Measurements from ENCODE around the gene AASS. TPM values are rescaled to one million over a fixed set of nuclear protein-coding genes. Genes with fewer than 3 reads are reported as not detected.

Gene AASS
- total RNA-seq, 1 experiment from 2014 or later: 38.8 TPM

DNA sequence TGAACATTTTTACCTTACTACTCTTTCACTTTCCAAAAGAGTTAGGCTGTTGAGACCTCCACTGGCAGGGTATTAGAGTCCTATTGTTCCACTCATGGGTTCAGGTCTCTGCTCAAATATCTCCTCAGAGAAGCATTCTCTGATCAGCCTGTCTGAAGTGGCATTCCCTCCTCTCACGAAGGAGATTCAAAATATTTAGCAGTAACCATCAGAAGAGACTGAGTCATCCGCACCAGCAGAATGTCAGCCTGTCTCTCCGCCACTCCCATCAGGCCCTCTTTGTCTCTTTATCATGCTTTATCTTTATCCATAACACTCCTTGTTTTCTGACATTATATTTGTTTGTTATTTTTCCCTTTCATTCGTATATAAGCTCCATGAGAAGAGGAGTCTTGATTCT, 79.1 kb downstream of the AASS start:
- no peak overlapping the region for H3K27ac ChIP-seq (ENCODE audit: low read depth, low read length, poor library complexity, severe bottlenecking)
- no peaks in the 10 kb centered on the region for H3K27me3 ChIP-seq (replicated peaks; ENCODE audit: insufficient read depth, low read depth, low read length, poor library complexity)
- TF ChIP-seq, protein P1, sequence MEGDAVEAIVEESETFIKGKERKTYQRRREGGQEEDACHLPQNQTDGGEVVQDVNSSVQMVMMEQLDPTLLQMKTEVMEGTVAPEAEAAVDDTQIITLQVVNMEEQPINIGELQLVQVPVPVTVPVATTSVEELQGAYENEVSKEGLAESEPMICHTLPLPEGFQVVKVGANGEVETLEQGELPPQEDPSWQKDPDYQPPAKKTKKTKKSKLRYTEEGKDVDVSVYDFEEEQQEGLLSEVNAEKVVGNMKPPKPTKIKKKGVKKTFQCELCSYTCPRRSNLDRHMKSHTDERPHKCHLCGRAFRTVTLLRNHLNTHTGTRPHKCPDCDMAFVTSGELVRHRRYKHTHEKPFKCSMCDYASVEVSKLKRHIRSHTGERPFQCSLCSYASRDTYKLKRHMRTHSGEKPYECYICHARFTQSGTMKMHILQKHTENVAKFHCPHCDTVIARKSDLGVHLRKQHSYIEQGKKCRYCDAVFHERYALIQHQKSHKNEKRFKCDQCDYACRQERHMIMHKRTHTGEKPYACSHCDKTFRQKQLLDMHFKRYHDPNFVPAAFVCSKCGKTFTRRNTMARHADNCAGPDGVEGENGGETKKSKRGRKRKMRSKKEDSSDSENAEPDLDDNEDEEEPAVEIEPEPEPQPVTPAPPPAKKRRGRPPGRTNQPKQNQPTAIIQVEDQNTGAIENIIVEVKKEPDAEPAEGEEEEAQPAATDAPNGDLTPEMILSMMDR (conservative IDR thresholded peaks at IDR 0.05; ENCODE audit: low read depth, low read length): no peak
- TF ChIP-seq EZH2 (IDR thresholded peaks at IDR 0.05; ENCODE audit: borderline replicate concordance, low read depth, low read length, poor library complexity, severe bottlenecking): no peak
- BruUV-seq (replicated peaks): no TSS peak
- DNase-seq (ENCODE audit: low spot score): no peak
- CTCF ChIA-PET: interaction anchor here (0.7 kb wide), 1 partner anchor 28 kb away, joined by 9 read pairs; no protein-coding TSS in a partner anchor
- H3K36me3 ChIP-seq (ENCODE audit: insufficient read depth, low read length, poor library complexity, severe bottlenecking): no peaks in the 10 kb centered on the region
- no peak overlapping the region for H3K4me3 ChIP-seq (ENCODE audit: low read depth, low read length, poor library complexity, severe bottlenecking)
- intact Hi-C loops (cut with micrococcal nuclease; ENCODE audit: unreplicated experiment): no loop called here
- no peaks in the 10 kb centered on the region for H3K9me3 ChIP-seq (ENCODE audit: low read depth, low read length, poor library complexity, severe bottlenecking)
- H3K4me1 ChIP-seq (ENCODE audit: insufficient read depth, low read length, poor library complexity, severe bottlenecking): no peaks in the 10 kb centered on the region
- POLR2A ChIA-PET (ENCODE audit: low non-redundant PET): no interaction called here

DNA sequence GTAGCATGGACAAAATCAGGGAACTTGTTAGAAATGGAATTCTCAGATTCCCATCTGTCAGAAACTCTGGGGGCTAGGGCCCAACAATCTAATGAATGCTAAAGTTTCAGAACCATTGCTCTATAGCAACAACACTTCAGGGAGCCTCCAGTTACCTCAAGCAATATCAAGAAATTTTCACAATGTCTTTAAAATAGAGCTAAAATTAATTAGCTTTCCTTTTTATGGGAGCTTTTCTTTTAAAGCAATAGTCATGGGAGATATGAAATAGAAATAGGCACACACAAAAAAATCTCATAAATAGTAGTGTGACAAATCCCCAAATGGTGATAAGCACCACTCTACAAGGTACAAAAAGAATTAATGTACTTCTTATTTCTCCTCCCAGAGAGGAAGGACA, 80.9 kb downstream of the AASS start:
- Histone ChIP-seq H3K4me3 (ENCODE audit: low read depth, low read length, poor library complexity, severe bottlenecking) (no peak overlapping the region), H3K27me3 (replicated peaks; ENCODE audit: insufficient read depth, low read depth, low read length, poor library complexity) (no peaks in the 10 kb centered on the region), H3K9me3 (ENCODE audit: low read depth, low read length, poor library complexity, severe bottlenecking) (no peaks in the 10 kb centered on the region), H3K4me1 (ENCODE audit: insufficient read depth, low read length, poor library complexity, severe bottlenecking) (no peaks in the 10 kb centered on the region), H3K36me3 (ENCODE audit: insufficient read depth, low read length, poor library complexity, severe bottlenecking) (no peaks in the 10 kb centered on the region), H3K27ac (ENCODE audit: low read depth, low read length, poor library complexity, severe bottlenecking) (no peak overlapping the region)
- TF ChIP-seq EZH2 (IDR thresholded peaks at IDR 0.05; ENCODE audit: borderline replicate concordance, low read depth, low read length, poor library complexity, severe bottlenecking): no peak
- TF ChIP-seq, protein P1 (conservative IDR thresholded peaks at IDR 0.05; ENCODE audit: low read depth, low read length): no peak
- no TSS peak for BruUV-seq (replicated peaks)
- DNase-seq (ENCODE audit: low spot score): no peak
- POLR2A ChIA-PET (ENCODE audit: low non-redundant PET): interaction anchor here (0.7 kb wide), 1 partner anchor 20 kb away, joined by 3 read pairs; no protein-coding TSS in a partner anchor
- CTCF ChIA-PET: no interaction called here
- intact Hi-C loops (cut with micrococcal nuclease; ENCODE audit: unreplicated experiment): no loop called here

DNA sequence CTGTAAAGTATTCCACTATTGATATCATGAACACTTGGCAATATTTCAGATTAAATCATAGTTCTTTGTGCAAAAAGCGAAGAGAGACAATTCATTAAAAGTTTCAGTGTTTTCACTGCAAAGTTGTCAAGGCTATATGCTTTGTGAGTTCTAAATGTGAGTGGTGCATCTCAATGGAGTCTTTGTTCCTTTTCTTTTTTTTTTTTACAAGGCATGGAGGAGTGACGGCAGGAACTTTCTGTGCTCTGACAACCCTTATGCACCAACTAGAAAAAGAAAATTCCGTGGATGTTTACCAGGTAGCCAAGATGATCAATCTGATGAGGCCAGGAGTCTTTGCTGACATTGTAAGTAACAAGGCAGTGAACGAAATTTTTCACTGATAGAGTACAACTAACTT, 84.5 kb downstream of the AASS start:
- CTCF ChIA-PET: no interaction called here
- TF ChIP-seq, protein P1 (conservative IDR thresholded peaks at IDR 0.05; ENCODE audit: low read depth, low read length): no peak
- TF ChIP-seq EZH2 (IDR thresholded peaks at IDR 0.05; ENCODE audit: borderline replicate concordance, low read depth, low read length, poor library complexity, severe bottlenecking): no peak
- Histone ChIP-seq H3K27ac (ENCODE audit: low read depth, low read length, poor library complexity, severe bottlenecking) (no peak overlapping the region), H3K36me3 (ENCODE audit: insufficient read depth, low read length, poor library complexity, severe bottlenecking) (no peaks in the 10 kb centered on the region), H3K9me3 (ENCODE audit: low read depth, low read length, poor library complexity, severe bottlenecking) (no peaks in the 10 kb centered on the region), H3K4me1 (ENCODE audit: insufficient read depth, low read length, poor library complexity, severe bottlenecking) (no peaks in the 10 kb centered on the region), H3K27me3 (replicated peaks; ENCODE audit: insufficient read depth, low read depth, low read length, poor library complexity) (no peaks in the 10 kb centered on the region), H3K4me3 (ENCODE audit: low read depth, low read length, poor library complexity, severe bottlenecking) (no peak overlapping the region)
- no TSS peak for BruUV-seq (replicated peaks)
- POLR2A ChIA-PET (ENCODE audit: low non-redundant PET): no interaction called here
- intact Hi-C loops (cut with micrococcal nuclease; ENCODE audit: unreplicated experiment): no loop called here
- no peak for DNase-seq (ENCODE audit: low spot score)

Measured in A673 (cell line).